RWPE1 (cell line): Measurements from ENCODE around the gene ZNF346.
"Not testable (repeated sequence)": the region's sequence is repeated elsewhere in the genome, so short reads cannot be mapped to it uniquely, and the experiment has no call there.

Experiments used
- CTCF ChIA-PET: fragments of 350-600 bp; sonication (Branson Sonifier 250); formaldehyde crosslinking; extraction: SDS; loops from one replicate; lab custom pipeline; 2021; lab: Yijun Ruan, JAX
- POLR2A ChIA-PET: fragments of 400-600 bp; formaldehyde crosslinking; extraction: SDS; loops from one replicate; lab custom pipeline; 2020; ENCODE audit warnings: antibody characterized with exemption; ENCODE audit not compliant: low non-redundant PET; lab: Yijun Ruan, JAX
- DNase-seq: peaks from one replicate; pipeline ENCODE4 v3.0.0; 2012; ENCODE audit warnings: low spot score
- H3K27ac ChIP-seq: fragments of 450-650 bp; 2 replicates; pipeline ENCODE4 v1.5.1; 2017
- CTCF ChIP-seq: fragments of 450-650 bp; conservative IDR thresholded peaks from 2 replicates; pipeline ENCODE4 v1.5.1; 2017; ENCODE audit warnings: low read depth, mild to moderate bottlenecking

Gene ZNF346

GRCh38 chr5:177040814-177041420 is 18.4 kb downstream of the ZNF346 start:
- TF ChIP-seq CTCF: no peak
- DNase-seq: no peak
- ChIA-PET POLR2A (no interaction called here), CTCF (interaction anchor here (1.2 kb wide), 1 partner anchor 31 kb away, joined by 3 read pairs; no protein-coding TSS in a partner anchor)
- H3K27ac ChIP-seq: peak overlapping the region; percentile 73

- no peak for DNase-seq
- ChIA-PET POLR2A (no interaction called here), CTCF (interaction anchor here (1.2 kb wide), 1 partner anchor 30 kb away, joined by 3 read pairs; no protein-coding TSS in a partner anchor)
- no peak overlapping the region for H3K27ac ChIP-seq
- TF ChIP-seq CTCF: no peak
Observed at GRCh38 chr5:177041936-177042335, 19.4 kb downstream of the ZNF346 start.

- no peak for DNase-seq
- CTCF ChIA-PET: interaction anchor here (1.0 kb wide), 1 partner anchor 46 kb away, joined by 3 read pairs; no protein-coding TSS in a partner anchor
- H3K27ac ChIP-seq: no peak overlapping the region
- POLR2A ChIA-PET: no interaction called here
- no peak for TF ChIP-seq CTCF
Observed at GRCh38 chr5:177043114-177043513, 20.6 kb downstream of the ZNF346 start.

- CTCF ChIA-PET: interaction anchor here (0.7 to 1.3 kb wide), 3 partner anchors 21 to 68 kb away, joined by 3 read pairs; no protein-coding TSS in a partner anchor
- H3K27ac ChIP-seq: no peak overlapping the region
- no peak for TF ChIP-seq CTCF
- no peak for DNase-seq
- POLR2A ChIA-PET: no interaction called here
Observed at GRCh38 chr5:177043958-177044357, 21.5 kb downstream of the ZNF346 start.

GRCh38 chr5:177044641-177045040 is 22.1 kb downstream of the ZNF346 start:
- ChIA-PET POLR2A (no interaction called here), CTCF (interaction anchor here (0.5 to 1.3 kb wide), 3 partner anchors 23 to 68 kb away, joined by 3 read pairs; no protein-coding TSS in a partner anchor)
- TF ChIP-seq CTCF: no peak
- H3K27ac ChIP-seq: no peak overlapping the region
- no peak for DNase-seq

GRCh38 chr5:177045631-177046030 is 23.1 kb downstream of the ZNF346 start:
- no peak overlapping the region for H3K27ac ChIP-seq
- no peak for TF ChIP-seq CTCF
- ChIA-PET POLR2A (no interaction called here), CTCF (no interaction called here)
- no peak for DNase-seq

GRCh38 chr5:177048531-177048930 is 26.0 kb downstream of the ZNF346 start:
- DNase-seq, POLR2A ChIA-PET, H3K27ac ChIP-seq: not testable (repeated sequence)
- CTCF ChIA-PET: interaction anchor here (0.7 kb wide), 1 partner anchor 146 kb away, joined by 3 read pairs; no protein-coding TSS in a partner anchor
